AML-193 (cell line): Measurements from ENCODE around the gene PPP1R3G.

ENCODE experiments used
- DNase-seq, 2 experiments: peaks; one replicate each; lab custom pipeline; 2025; lab: John Stamatoyannopoulos, UW

PPP1R3G gene

DNA sequence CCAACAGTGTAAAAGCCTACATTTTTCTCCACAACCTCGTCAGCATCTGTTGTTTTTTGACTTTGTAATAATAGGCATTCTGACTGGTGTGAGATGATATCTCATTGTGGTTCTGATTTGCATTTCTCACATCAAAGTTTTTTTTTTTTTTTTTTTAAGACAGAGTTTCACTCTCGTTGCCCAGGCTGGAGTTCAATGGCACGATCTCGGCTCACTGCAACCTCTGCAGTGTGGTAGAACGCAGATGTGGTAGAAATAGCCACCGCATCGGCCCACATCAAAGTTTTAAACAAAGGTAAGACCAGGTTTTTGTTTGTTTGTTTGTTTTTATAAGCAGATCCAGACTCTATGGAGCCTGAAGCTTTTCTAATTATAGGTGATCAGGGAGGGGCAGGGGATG lies 12.7 kb upstream of the PPP1R3G start:
- no peak for DNase-seq

DNA sequence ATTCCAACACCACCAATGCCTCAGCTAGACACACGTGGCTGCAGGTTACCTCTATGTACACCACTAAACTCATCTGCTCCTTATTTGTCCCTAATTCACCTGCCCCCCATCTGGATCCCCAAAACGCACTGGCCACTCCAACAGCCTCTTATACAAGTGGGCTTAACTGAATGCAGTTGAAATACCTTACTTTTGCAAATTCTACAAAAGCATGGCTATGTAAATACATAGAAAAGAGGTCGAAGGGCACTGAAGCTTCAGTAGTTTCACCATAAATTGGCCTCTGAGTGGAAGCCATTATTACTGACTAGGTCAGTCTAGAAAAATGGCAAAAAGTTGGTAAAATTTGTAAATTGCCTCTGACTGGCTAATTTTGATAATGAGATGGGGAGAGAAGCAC lies 11.1 kb upstream of the PPP1R3G start:
- DNase-seq = no peak

DNA sequence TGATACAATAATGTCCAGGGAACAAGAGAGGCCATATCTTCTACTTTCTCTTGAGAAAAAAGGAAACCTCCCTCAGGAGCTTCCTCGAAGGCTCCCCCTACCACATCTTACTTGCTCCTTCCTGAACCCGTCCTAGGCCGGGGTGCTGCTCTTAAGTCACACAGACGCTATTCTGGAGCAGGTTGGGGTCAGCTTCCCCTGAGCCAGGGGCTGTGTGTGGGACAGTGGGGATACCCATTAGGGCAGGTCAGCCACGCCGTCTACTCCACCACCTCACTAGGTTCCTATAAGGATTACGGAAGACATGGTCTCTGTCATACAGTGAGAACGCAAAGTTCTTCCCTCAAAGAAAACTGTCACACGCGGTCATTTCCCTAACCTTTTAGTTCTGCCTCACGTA lies 8.2 kb upstream of the PPP1R3G start:
- no peak for DNase-seq

DNA sequence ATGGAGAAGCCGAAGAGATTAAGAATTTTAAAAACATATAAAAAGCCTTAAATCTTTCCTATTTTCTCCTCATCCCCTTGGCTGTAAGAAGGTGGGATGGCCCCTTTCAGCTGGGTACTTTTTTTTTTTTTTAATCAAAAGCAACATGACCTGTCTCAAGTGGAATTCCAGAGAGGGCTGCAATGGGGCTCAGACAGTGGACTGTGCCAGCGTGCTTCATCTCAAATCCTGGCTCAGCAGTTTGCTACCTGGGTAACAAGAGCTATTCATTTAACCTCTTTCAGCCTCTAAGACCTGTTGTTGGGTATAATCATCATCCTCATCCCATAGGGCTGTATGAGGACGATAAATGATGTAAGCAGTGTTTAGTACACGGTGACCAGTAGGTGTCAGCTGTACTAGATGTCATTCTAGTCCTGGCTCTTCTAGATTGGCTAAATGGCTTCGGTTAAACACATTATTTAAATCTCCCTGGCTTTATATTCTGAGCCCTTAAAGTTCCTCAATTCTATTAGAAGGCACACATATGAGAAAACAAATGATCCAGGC lies 6.9 kb upstream of the PPP1R3G start:
- DNase-seq = peak; percentile 46 to 63

DNA sequence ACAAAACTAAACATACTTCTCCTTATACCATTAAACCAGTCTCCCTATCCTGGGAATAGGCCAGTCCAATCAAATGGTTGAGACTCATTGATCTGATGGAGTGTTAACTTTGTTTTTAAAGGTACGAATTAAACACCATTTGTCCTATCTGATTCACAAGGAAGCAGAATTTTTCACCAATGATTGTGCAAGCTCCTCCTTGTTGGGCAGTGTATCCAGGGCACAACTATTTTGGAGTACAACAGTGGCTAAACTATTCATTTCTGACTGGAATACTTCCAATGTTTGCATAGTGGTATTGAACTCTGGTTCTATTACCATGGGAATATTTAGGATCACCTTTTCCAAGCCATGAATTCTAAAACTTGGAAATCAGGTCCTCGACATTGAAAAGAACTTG lies 5.4 kb upstream of the PPP1R3G start:
- DNase-seq = no peak

DNA sequence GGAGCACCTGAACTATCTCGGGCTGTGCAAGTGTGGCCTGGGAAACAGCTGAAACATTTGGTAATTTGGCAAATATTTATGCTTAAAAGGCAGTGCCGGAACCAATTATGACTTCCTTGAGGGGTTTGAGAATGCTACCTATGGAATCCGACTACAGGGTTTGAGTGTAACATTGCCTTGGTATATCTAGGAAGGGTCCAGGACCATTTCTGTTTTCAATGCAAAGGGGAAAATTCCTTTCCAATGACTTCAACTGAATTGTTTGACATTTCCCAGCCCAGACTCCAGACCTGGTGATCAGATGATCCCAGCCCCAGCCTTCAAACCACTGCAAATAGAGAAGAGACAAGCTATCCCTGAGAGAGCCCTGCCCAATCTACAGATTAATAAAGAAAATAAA lies 4.6 kb upstream of the PPP1R3G start:
- DNase-seq = no peak

DNA sequence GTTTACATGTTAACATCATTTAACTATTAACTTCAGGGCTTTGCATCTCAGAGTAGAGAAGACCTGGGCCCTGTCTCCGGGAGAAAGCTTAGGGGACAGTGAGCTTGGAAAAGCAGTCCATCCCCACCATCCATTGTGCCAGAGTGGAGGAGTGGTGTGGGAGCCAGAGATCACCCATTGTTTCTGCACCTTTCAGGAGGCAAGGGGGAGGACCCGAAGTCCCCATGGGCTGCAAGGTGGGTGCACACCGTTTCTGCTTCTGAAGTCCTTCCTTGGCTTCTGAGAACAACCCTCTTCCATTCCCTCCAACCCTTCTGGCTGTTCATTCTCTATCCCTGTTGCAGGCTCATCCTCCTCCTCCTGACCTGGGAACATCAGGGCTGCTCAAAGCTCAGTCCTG lies 4.0 kb upstream of the PPP1R3G start:
- DNase-seq = no peak

DNA sequence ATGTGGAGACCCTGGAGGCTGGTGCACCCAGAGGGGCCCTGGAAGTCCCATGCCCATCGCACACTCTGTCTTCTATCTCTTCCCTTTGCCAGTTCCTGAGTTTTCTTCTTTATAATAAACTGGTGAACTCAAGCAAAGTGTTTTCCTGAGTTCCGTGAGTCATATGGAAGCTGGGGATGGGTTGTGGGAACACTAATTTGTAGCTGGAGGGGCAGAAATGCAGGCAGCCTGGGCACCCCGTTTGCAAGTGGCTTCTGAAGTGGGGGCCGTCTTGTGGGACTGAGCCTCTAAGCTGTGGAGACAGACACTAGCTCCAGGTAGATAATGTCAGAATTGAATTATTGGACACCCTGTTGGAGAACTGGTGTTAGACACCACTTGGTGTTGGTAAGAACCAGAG lies 3.2 kb upstream of the PPP1R3G start:
- no peak for DNase-seq

DNA sequence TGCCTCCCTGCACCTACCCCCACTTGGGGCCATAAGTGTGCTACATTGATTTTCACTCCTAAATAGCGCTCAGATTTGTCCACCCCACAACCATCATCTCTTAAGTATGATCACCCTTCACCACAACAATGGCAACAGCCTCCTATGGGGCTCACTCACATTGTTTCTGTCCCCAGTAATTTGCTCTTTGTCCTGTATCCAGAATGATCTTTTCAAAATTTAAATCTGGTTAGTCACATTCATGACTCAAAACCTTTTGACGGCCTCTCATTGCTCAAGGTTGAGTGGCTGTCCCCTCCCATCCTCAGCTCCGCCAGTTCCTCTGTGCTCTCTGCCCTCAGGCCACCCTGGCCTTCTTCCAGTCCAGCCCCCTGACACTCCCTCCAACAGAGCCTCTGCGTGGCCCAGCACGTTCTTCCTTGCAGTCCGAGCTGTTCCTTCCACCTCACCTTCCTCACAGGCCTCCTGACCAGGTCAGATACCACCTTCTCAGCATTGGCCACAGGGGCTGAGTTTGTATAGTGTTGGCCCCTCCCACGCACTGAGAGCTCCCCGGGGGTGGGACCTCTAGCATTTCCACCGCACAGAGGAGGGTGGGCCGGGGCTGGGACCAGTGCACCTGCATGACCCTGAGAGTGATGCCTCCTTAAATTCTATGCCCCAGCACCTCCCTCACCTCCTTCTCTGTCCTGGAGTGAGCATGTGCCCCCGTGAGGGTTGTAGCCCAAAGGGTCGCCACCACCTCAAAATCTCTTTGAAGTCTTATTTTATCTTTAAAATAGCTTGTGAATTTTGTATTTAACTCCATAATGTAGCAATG lies 2.4 kb upstream of the PPP1R3G start:
- peak; percentile 38 to 46 for DNase-seq

DNA sequence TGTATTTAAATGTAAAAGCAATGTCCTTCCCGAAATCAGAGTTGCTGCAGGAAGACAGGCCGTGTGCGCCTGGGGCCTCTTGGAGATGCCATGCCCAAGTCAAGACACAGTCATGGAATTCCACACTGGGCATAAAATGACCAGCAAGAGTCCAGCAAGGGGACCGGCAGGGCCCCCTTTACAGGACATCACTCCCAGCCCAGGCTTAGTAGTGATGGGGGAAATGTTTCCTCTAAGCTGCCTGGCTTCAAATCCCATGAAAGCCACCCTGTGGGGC lies 1.9 kb upstream of the PPP1R3G start:
- no peak for DNase-seq

DNA sequence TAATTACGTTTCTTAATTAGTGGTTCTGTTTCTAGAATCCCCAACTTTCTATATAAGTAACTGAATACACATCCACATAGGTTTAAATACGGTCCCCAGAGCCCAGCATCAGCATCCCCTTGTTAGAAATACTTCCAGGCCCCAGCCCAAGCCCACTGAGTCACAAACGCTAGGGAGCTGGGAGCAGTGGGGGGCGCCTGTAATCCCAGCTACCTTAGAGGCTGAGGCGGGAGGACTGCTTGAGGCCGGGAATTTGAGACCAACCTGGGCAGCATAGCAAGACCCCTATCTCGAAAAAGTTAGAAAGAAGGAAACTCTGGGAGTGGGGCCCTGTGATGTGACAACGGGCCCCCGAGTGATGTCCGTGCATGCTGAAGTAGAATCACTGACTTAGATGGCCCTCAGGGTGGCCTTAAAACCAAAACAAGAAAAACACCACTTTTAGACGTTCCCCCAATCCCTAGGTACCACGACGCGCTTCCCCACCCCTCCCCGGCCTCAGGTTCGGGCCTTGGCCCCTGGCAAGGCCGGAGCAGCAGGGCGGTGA lies 1.3 kb upstream of the PPP1R3G start:
- no peak for DNase-seq

DNA sequence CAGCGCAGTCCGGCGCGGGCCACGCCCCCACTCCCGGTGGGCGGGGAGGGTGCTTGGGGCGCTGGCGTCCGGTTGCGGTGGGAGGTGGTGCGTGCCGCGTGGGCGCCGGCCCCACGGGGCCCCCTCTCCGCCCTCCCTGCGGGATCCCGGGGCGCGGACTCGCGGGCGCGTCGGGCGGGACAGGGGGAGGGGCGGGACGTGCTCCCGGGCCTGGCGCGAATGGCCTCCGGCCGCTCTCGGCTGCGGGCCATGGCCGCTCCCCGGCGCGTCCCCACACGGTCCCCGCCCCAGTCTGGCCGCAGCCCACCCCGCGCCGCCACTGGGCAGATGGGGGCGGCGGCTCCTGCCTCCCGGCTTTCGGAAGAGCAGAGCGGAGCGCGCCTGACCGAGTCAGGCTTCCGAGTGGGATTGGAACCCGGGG lies 771 bp upstream of the PPP1R3G start:
- no peak for DNase-seq

DNA sequence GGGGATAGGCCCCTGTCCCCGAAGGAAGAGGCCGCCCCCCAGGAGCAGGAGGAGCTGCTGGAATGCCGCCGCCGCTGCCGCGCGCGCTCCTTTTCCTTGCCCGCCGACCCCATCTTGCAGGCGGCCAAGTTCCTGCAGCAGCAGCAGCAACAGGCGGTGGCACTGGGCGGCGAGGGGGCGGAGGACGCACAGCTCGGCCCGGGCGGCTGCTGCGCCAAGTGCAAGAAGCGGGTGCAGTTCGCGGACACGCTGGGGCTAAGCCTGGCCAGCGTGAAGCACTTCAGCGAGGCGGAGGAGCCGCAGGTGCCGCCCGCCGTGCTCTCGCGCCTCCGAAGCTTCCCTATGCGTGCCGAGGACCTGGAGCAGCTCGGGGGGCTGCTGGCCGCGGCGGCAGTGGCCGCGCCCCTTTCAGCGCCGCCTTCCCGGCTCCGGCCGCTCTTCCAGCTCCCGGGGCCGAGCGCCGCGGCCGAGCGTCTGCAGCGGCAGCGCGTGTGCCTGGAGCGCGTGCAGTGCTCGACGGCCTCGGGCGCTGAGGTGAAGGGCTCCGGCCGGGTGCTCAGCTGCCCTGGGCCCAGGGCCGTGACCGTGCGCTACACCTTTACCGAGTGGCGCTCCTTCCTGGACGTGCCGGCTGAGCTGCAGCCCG lies 630 bp downstream of the PPP1R3G start:
- peak in 1 of 2 experiments; percentile 31 for DNase-seq

DNA sequence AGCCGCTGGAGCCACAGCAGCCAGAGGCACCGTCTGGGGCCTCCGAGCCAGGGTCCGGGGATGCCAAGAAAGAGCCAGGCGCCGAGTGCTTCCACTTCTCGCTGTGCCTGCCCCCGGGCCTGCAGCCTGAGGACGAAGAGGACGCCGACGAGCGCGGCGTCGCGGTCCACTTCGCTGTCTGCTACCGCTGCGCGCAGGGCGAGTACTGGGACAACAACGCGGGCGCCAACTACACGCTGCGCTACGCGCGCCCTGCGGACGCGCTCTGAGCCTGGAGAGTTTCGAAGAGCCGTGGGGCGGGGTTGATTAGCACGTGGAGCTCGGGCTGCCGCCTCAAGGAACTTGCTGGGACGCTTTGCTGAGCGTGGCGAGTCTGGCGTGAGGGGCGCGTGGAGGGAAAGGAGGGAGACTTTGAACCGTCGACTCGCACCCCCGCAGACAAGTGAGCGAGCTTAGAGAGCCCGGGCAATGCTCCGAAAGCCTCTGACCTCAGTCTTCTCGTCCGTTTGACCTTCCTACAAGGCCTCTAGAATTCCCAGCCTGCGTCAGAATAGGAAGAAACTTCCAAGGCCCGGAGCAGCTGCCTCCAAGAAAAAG lies 1.3 kb downstream of the PPP1R3G start:
- no peak for DNase-seq

DNA sequence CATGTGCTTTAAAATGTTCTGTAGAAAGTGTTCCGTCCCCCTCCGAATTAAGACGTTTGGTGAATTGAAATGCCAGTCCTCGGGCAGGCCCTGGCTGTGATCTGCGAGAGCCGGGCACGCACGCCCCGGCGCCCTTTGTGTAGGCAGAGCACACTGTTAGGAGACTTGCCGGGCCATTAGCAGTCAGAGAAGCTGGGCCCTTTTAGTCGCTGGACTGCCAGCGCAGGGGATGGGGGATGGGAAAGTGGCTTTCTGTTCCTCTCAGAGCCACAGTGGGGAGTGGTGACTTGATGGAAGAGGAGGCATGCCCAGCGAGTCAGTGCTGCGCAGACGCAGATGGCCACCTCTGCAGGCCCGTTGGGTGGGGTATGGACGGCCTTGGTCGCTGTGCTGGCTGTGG lies 2.2 kb downstream of the PPP1R3G start:
- DNase-seq = peak; percentile 24 to 34

DNA sequence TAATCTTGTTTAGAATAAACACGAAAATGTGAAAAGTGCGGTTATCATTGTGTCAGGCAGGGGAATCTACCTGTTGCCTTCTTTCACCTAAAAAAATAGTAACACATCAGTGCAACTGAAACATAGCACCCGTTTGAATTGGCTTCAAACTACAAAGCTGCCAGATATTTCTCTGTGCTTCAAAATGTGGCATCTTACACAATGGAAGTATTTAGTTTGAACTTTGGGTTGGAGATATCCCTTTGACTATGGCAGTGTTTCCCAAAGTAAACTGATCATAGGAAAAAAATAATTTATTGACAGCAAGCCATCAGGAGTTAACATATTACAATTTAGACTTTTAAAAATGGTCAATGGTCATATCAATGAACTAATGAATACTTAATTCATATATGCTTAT lies 3.6 kb downstream of the PPP1R3G start:
- DNase-seq = no peak

DNA sequence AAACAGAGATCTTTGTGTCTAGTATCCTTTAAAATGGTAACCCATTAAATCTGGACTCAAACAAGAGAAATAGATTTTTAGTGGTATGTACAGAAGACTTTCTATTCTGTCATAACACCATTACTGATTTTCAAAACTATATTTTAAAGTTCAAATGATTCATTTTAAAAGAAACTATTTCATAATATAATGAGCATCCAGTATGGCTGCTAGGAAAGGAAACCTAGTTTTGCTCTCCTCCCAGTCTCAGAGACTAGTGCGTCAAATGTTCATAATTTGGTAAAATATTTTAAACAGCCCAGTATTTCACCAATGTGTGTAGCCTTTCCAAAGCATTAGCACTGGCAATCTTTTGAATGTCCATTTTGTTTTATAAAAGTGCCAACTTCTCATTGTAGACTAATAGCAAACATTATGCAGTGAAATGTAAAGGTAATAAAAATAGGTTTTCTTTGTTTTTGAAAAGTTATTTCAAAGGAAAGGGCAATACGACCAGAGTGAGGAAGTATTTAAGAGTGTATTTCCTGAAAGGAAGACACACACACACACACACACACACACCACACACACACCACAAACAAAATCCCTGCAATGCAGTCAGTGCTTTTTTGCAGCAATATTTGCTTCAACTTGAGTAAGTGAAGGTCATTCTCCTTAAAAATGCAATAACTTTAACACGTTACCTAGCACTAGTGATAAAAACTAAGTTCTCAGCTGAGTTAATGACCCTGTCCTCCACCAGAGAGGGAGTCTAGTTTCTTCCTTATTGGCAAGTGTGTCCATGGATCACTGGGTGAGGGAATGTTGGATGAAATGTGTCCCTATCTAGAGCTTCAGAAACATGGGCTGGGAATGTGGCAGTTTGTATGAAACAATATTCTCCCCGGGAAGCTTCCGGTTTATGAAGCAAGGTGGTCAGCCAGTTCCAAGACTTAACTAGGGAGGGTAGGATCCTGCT lies 4.6 kb downstream of the PPP1R3G start:
- no peak for DNase-seq

DNA sequence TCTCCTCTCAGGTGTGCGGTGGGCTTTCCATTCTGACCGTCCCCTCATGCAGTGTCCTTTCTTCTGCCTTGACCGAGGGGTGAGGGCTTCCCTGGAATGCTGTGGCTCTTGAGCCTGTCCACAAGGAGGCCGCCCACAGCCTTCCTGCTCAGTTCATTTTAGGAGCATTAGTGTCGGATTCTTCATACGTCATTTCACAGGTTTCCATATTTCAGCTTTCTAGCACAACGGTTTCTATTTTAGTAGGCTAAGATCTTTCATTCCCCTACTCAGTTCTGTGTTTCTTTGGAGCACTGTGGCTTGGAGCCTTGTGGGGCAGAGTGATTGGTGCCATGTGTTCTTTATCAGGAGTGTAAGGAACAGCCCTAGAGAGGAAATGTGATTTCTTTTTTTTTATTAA lies 5.5 kb downstream of the PPP1R3G start:
- DNase-seq = no peak

DNA sequence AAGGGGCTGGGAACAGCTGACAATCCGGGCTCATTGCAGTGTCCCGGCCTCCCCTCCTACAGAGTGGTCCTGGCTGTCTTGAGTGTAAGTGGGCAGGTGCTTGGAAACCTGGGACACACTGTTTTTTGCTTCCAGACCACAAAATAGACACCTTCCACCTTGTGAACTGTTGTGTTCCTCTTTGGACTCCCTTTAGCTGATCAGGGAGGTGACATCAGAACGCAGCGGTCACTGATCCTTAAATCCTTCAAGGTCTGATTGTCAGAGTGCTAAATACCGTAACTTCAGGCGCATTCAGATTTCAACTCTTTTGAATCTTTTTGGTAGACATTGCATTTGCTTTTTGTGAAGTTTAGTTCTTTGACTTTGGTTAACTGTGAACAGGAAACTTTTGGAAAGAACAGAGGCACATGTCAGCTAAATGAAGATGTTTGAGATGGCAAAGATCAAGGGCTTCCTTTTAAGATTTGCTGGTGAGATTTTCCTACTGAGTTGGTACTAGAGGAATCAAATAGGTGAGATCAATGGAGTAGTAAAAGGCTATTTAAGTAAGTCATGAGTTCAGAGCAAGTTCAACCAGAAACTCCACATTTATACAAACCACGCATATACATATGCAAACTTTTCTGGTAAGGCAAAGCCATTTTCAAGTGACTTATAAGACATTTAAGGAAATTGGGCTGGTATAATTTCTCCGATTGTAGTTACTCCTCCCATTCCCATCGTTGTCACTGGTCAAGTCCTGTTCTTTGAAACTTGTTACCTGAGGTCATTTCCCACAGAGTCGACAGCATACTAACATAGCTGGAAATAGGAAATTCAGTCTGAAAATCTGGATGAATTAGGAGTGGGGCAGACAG lies 6.3 kb downstream of the PPP1R3G start:
- DNase-seq = no peak

DNA sequence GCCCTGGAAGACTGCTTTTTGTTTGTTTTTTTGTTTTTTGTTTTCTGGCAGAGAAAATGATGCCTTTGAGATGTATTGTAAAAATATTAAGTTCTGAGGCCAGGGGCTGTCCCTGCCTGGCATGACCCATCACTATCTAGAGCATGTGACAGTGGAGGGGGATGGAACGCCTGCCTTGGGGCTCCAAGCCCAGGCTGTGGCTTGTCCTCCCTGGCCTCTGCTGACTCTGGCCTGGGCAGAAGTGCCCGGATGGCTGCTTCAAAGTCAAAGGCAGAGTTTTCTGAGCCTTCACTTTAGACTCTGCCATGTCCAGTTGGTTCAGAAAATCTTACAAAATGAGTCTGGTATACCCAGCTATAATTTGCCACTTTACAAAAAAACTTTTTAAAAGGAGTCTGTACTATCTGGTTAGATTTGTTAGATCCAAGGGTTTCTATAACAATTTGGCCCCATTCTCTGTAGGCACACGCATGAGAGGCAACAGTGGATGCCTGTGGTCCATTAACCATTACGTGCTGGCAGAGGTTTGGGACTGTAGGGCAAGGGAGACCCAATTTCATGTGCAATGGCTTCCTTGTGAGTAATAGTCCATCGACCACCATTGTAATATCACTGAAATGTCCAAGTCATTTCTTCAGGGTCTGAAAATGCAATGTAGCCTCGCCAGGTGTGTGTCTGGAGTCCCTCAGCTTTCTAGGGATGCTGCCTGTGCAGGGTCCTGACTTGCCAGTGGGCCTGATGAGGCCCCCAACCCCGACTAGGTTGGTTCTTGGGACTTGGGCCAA lies 8.3 kb downstream of the PPP1R3G start:
- DNase-seq = no peak
